Naive B cell (primary cell): Measurements from ENCODE around the gene TCF25. TPM values are rescaled to one million over a fixed set of nuclear protein-coding genes. Genes with fewer than 3 reads are reported as not detected.

Source experiments
- ATAC-seq, 2 donors: fragments of 150-1000 bp; cut with Tn5 transposase; 2 replicates each; pipeline ENCODE4 v1.10.0; 2021; ENCODE audit warnings: low read depth in 2 of 2, mild to moderate bottlenecking in 2 of 2, moderate library complexity in 2 of 2
- DNase-seq: peaks from one replicate; pipeline ENCODE4 v3.0.0; 2022
- H3K27ac Mint-ChIP-seq, 6 donors: one replicate each; pipeline ENCODE4 v1.8.0; 2020 to 2022; ENCODE audit warnings: mild to moderate bottlenecking in 6 of 6, mixed read lengths in 6 of 6, moderate library complexity in 5 of 6, inconsistent platforms in 2 of 6
- H3K27me3 Mint-ChIP-seq, 3 donors: one replicate each; pipeline ENCODE4 v1.8.0; 2021 to 2022; ENCODE audit warnings: mixed read lengths in 3 of 3, mild to moderate bottlenecking in 1 of 3
- H3K36me3 Mint-ChIP-seq, 2 donors: one replicate each; pipeline ENCODE4 v1.8.0; 2020 to 2022; ENCODE audit warnings: mixed read lengths in 2 of 2, inconsistent platforms in 1 of 2, mild to moderate bottlenecking in 1 of 2
- H3K4me1 Mint-ChIP-seq, 3 donors: one replicate each; pipeline ENCODE4 v1.8.0; 2020 to 2022; ENCODE audit warnings: mixed read lengths in 3 of 3, inconsistent platforms in 1 of 3, mild to moderate bottlenecking in 1 of 3, moderate library complexity in 1 of 3
- H3K4me3 Mint-ChIP-seq, 8 donors: one replicate each; pipeline ENCODE4 v1.8.0; 2020 to 2022; ENCODE audit warnings: mild to moderate bottlenecking in 8 of 8, mixed read lengths in 8 of 8, moderate library complexity in 8 of 8, inconsistent platforms in 2 of 8
- H3K9me3 Mint-ChIP-seq, 7 donors: one replicate each; pipeline ENCODE4 v1.8.0; 2020 to 2022; ENCODE audit warnings: mixed read lengths in 7 of 7, mild to moderate bottlenecking in 5 of 7, inconsistent platforms in 2 of 7, moderate library complexity in 1 of 7
- polyA plus RNA-seq, 6 donors: library from polyadenylated mRNA; unstranded; fragments of 300-500 nt; fragmentation: Illumina TruSeq; gene quantifications; one replicate each; pipeline ENCODE4 v1.2.3, GENCODE V29; 2021; ENCODE audit warnings: low read depth in 6 of 6

TCF25 gene
- polyA plus RNA-seq, 6 donors from 2014 or later = 88.4 to 135 (median 108) TPM

DNA sequence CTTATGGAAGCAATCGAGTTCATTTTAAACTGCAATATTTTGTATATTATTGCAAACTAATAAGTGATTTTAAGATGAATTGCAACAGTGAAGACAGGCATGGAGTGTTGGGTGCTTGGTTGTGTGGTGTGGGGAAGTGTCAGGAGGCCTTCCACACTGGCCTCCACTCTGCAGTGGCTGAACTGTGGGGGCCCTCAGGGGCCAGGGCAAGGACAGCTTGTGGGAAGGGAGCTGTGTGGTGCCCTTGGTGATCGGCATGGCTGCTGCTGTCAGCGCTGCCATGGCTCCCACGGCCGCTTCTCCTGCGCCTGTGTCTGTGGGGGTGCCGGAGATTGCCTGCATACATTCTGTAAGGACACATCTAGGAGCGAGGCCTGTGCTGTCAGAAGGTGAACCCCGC, 19.2 kb downstream of the TCF25 start:
- Mint-ChIP-seq H3K27ac (peak overlapping the region in 2 of 6 donors; percentile 20 to 38), H3K27me3 (no peaks in the 10 kb centered on the region), H3K9me3 (no peaks in the 10 kb centered on the region), H3K4me3 (no peak overlapping the region), H3K4me1 (peaks cover 0 to 5% (median 4%) of the 10 kb centered on the region in 3 donors), H3K36me3 (peaks cover 0 to 4% of the 10 kb centered on the region in 2 donors)
- ATAC-seq (no peak), DNase-seq (no peak)

DNA sequence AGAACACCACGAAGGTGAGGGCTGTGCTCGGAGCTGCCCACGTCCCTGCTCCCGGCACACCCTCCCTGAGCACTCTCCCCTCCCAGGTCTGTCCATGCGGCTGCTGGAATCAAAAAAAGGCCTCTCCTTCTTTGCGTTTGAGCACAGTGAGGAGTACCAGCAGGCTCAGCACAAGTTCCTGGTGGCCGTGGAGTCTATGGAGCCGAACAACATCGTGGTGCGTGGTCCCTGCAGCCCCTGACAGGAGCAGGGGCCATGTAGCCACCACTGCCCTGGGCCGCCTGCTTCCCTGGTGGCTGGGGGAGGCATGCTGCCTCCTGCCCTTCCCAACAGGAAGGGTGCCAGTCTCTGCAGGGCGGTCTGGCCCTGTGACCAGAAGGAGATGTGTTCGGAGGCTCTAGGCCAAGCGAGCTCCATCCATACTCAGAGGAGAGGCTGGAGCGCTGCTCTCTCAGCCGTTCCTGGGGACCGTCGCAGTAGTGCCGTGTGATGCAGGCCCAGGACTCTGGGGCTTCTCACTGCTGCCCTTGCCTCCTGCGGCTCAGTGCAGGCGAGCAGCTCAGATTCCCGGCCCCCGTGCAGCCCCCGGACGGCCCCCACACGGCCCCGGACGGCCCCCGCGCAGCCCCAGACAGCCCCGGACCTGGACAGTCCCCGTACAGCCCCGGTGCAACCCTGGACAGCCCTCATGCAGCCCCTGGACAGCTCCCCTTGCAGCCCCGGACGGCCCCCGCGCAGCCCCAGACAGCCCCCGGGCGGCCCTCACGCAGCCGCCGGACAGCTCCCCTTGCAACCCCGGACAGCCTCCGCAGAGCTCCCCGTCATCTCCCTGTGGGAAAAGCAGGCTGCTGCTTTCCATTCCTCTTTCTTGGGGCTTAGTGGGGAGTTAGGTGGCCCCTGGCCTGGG, 20.5 kb downstream of the TCF25 start:
- ATAC-seq = peak in 1 of 2 donors; percentile 20
- H3K27ac Mint-ChIP-seq = peak overlapping the region in 1 of 6 donors; percentile 18
- H3K4me1 Mint-ChIP-seq = peaks cover 0 to 6% (median 5%) of the 10 kb centered on the region in 3 donors

DNA sequence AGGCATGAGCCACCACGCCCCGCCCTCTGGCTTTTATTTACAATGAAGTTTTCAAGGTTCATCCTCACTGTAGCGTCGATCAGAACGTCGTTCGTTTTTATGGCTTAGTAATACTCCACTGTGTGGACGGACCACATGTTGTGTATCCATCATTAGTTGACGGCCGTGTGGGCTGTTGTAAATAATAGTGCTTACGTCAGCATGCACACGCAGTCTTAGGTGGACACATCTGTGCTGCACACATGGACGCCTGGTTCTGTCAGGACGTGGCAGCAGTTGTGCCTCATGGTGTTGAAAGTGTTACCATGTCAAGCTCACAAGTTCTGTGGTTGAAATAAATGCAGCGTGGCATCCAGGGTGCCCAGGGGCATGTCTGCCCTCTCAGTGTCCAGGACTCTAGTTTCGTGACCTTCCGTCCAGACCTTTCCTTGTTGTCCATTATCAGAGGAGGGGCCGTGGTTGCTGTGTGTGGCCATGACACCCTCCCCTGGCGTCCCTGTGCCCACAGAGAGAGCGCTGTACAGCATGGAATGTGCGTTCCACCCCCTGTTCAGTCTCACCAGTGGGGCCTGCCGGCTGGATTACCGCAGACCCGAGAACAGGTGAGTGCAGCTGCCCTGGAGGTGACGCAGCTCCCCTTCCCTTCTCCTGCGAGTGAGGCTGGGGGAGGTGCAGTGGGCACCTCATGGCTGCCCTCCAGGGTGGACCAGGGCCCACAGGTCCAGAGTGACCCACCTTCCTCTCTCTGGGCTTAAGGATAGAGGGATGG, 22.3 kb downstream of the TCF25 start:
- peaks cover 7 to 9% of the 10 kb centered on the region in 2 donors for H3K36me3 Mint-ChIP-seq
- ATAC-seq = no peak
- no peak overlapping the region for H3K4me3 Mint-ChIP-seq
- H3K9me3 Mint-ChIP-seq = no peaks in the 10 kb centered on the region
- no peaks in the 10 kb centered on the region for H3K27me3 Mint-ChIP-seq
- peaks cover 0 to 7% (median 0%) of the 10 kb centered on the region in 3 donors for H3K4me1 Mint-ChIP-seq
- no peak overlapping the region for H3K27ac Mint-ChIP-seq
- DNase-seq = no peak

More for the DNA sequence above, 20.5 kb downstream of the TCF25 start:
- Mint-ChIP-seq H3K27me3 (no peaks in the 10 kb centered on the region), H3K9me3 (no peaks in the 10 kb centered on the region), H3K36me3 (peaks cover 6 to 7% of the 10 kb centered on the region in 2 donors), H3K4me3 (no peak overlapping the region)
- DNase-seq = no peak

DNA sequence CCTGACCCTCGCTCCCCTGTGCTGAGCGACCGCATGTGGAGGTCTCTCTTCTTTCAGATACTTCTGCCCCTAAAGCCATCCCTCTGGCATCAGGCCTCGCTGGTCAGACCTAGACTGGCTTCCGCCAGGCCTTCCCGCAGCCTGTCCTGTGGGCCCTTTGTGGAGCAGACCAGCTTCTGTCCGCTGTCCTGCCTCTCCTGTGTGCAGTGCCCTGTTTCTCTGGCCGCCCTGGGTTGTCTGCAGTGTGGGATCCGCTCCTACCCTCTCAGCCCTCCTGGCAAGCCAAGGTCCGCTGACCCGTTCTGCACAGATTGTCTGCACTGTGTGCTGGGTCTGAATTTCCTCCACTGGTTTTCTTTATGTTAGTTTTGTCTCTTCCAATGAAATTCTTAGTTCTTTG, 23.8 kb downstream of the TCF25 start:
- Mint-ChIP-seq H3K4me1 (peaks cover 0 to 3% (median 0%) of the 10 kb centered on the region in 3 donors), H3K4me3 (no peak overlapping the region), H3K9me3 (no peaks in the 10 kb centered on the region), H3K36me3 (peaks cover 7 to 9% of the 10 kb centered on the region in 2 donors), H3K27ac (no peak overlapping the region), H3K27me3 (no peaks in the 10 kb centered on the region)
- ATAC-seq (no peak), DNase-seq (no peak)

DNA sequence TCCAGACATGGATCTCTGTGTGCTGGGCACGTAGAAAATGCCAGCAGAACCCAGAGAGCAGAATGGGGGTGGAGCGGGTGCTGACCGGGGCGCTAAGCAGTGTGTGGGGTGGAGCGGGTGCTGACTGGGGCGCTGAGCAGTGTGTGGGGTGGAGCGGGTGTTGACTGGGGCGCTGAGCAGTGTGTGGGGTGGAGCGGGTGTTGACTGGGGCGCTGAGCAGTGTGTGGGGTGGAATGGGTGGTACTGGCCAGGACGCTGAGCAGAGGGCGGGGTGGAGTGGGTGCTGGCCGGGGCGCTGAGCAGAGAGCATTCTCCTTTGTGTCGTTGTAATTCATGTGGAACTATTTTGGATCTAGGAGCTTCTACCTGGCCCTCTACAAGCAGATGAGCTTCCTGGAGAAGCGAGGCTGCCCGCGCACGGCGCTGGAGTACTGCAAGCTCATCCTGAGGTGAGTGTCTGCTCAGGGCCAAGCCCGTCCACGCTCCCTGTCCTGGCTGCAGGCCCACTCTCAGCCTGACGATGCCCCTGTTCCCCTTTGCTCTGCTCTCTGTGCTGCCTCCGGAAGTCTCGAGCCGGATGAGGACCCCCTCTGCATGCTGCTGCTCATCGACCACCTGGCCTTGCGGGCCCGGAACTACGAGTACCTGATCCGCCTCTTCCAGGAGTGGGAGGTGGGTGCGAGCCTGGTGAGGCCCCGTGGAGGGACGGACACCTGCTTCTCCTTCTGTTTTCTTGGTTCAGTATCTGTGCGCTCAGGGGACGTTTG, 25.0 kb downstream of the TCF25 start:
- peaks cover 7 to 9% of the 10 kb centered on the region in 2 donors for H3K36me3 Mint-ChIP-seq
- H3K4me1 Mint-ChIP-seq = peaks cover 0 to 3% (median 0%) of the 10 kb centered on the region in 3 donors
- H3K27ac Mint-ChIP-seq = peak overlapping the region in 3 of 6 donors; percentile 75 to 87 (median 79)

DNA sequence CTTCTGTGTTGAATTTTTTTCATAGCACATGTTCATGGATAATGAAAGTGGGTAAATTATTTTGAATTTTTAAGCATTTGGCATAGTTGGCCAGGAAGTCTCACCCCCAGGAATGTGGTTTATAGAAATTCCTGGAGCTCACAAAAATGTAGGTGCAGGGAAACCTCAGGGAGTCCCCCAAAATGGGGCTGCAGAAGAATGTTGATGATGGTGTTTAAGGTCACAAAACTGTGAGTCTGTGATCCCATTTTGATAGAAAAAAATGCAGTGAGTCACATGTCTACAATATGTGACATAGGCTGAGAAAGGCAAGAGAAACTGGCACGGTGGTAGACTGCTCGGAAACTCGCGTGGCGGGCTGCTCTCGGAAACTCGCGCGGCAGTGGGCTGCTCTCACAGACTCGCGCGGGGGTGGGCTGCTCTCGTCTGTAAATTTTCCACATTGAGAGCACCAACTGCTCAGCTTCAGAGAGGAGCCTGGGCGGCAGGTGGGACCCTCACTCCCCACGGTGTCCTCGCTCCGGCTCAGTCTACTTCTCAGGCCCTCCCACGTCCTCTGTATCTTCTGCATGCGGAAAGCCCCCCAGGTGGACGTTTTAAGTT, 26.6 kb downstream of the TCF25 start:
- Mint-ChIP-seq H3K36me3 (peaks cover 7 to 9% of the 10 kb centered on the region in 2 donors), H3K9me3 (no peaks in the 10 kb centered on the region), H3K27ac (no peak overlapping the region), H3K27me3 (no peaks in the 10 kb centered on the region), H3K4me1 (peaks cover 0 to 3% (median 0%) of the 10 kb centered on the region in 3 donors), H3K4me3 (no peak overlapping the region)
- no peak for ATAC-seq
- DNase-seq = no peak

More for the DNA sequence above, 25.0 kb downstream of the TCF25 start:
- DNase-seq (no peak), ATAC-seq (no peak)
- no peaks in the 10 kb centered on the region for H3K27me3 Mint-ChIP-seq
- no peaks in the 10 kb centered on the region for H3K9me3 Mint-ChIP-seq
- no peak overlapping the region for H3K4me3 Mint-ChIP-seq

DNA sequence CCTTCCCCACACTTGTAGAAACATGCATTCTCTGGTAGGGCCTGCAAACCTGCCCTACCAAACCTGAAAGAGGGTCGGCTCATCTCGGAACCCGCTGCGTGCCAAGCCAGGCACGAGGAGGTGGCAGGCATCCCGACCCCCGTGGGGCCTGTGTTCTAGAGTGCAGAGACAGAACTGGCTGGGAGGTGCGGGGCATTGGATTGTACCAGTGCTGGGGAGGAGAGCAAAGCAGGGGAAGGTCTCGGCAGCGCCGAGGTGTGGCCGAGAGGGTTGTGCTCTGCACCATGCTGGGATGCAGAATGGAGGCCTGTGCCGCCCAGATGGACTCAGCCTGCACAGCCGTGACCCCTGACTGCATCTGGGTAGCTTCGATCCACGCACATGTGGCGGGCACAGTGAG, 27.5 kb downstream of the TCF25 start:
- Mint-ChIP-seq H3K27ac (no peak overlapping the region), H3K4me3 (no peak overlapping the region), H3K4me1 (peaks cover 0 to 3% (median 0%) of the 10 kb centered on the region in 3 donors), H3K36me3 (peaks cover 7 to 9% of the 10 kb centered on the region in 2 donors), H3K9me3 (no peaks in the 10 kb centered on the region), H3K27me3 (no peaks in the 10 kb centered on the region)
- DNase-seq (no peak), ATAC-seq (no peak)

DNA sequence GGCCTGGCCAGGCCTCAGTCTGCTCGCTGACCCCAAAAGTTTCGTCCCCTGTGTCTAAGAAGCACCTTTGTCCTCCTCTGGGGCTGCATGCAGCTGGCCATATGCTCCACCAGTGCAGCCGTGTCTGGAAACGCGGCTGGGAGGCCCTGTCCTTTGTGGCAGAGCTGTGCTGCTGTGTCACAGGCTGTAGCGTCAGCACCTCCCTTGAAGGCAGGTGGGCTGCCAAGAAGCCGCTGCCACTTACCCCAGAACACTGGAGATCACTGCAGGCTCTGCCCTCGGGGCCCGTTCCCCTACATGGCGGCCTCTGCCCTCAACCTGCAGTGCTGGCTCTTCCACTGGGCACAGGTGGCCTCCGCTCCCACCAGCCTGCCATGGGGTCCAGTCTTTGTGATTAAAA, 29.6 kb downstream of the TCF25 start:
- H3K27me3 Mint-ChIP-seq = no peaks in the 10 kb centered on the region
- no peak for ATAC-seq
- no peak overlapping the region for H3K27ac Mint-ChIP-seq
- peaks cover 7 to 9% of the 10 kb centered on the region in 2 donors for H3K36me3 Mint-ChIP-seq
- no peak for DNase-seq
- peaks cover 0 to 3% (median 0%) of the 10 kb centered on the region in 3 donors for H3K4me1 Mint-ChIP-seq
- no peak overlapping the region for H3K4me3 Mint-ChIP-seq
- no peaks in the 10 kb centered on the region for H3K9me3 Mint-ChIP-seq

DNA sequence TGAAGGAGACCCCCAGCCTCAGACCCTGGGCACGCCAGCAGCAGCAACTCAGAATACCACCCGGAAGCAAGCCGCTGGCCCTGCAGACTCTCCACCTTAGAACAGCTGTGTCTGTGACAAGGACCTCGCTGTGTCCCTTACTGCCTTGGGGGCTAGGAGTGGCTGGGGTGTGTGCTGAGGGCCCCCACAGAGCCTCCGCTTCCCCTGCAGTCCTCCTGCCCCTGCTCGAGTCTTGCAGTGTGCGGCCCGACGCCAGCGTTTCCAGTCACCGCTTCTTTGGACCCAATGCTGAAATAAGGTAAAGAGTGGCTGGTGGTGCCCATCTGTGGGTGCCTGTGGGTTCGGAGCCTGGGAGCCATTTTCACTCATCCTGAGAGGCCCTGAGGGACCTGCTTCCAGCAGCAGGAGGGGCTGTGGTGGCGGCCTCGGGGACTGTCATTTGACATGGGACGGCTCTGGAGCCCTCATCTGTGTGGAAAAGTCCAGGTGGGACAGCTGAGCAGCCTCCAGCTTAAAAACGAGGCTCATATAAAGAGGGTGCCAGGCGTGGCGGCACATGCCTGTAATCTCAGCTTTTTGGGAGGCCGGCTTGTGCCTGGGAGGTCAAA, 30.6 kb downstream of the TCF25 start:
- peaks cover 1 to 3% of the 10 kb centered on the region in 2 donors for H3K36me3 Mint-ChIP-seq
- no peak for DNase-seq
- no peaks in the 10 kb centered on the region for H3K27me3 Mint-ChIP-seq
- peaks cover 0 to 4% (median 3%) of the 10 kb centered on the region in 3 donors for H3K4me1 Mint-ChIP-seq
- H3K9me3 Mint-ChIP-seq = no peaks in the 10 kb centered on the region
- no peak overlapping the region for H3K4me3 Mint-ChIP-seq
- no peak overlapping the region for H3K27ac Mint-ChIP-seq
- no peak for ATAC-seq

DNA sequence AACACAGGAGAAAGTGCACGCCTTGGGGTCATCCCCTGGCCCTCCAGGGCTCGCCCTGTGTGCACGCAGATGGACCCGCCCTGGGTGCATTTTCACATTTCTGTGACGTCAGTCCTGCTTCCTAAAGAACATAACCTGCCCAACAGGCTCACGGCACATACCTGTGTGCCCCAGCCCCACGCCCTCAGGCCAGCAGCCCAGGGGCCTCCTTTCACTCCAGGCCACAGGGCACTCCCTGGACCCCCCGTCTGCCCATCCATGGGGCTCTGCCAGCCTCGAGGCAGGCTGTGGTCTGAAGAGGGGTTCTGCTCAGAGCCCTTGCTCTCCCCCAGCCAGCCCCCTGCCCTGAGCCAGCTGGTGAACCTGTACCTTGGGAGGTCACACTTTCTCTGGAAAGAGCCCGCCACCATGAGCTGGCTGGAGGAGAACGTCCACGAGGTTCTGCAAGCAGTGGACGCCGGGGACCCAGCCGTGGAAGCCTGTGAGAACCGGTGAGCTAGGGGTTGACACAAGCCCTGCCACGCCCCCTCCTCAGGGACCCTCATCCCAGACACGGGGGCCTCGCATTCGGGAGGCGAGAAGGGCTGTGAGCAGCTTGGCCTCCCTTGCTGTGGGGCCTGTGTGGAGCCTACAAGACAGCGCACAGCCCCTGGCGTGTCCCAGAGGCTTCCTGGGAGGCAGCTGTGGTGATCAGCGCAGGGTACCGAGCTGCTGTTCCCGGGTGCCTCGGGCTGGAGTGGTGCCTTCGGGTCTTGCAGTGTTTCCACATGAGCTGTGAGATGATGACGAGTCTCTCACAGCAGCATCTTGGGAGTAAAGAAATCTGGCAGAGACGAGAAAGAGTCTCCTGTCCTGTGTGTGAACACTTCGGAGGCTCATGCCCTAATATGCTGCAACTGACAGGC, 31.5 kb downstream of the TCF25 start:
- no peak for DNase-seq
- no peaks in the 10 kb centered on the region for H3K27me3 Mint-ChIP-seq
- H3K4me1 Mint-ChIP-seq = peaks cover 0 to 9% (median 7%) of the 10 kb centered on the region in 3 donors
- ATAC-seq = no peak
- H3K9me3 Mint-ChIP-seq = no peaks in the 10 kb centered on the region
- H3K27ac Mint-ChIP-seq = peak overlapping the region in 1 of 6 donors; percentile 60
- H3K4me3 Mint-ChIP-seq = no peak overlapping the region
- no peaks in the 10 kb centered on the region for H3K36me3 Mint-ChIP-seq

DNA sequence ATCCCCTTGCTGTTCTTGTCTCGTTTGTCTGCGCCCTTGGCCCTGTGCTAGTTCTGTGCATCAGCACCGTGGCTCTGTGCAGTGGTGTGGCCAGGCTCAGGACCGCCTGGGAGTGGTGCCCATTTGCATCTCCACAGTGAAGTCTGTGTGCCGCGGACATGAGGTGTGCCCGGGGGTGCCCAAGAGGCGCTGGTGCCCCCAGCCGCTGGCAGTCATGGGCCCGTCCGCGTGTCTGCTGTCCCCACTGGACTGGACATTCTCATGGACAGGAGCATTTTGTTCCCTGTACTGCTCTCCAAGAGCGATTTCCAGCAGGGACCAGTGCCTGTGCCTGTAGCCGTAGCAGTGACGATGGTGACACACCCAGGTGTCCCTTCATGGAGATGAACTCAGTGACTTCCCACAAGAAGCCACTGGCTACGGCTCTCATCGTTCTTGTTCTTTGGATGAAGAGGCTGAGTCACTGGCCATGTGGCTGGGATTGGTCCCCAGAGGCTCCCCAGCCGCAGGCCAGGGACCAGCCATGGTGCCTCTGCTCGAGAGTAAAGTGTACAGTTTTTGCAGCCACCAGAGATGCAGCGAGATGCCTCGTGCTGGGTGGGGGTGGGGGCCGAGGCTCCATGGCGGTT, 32.2 kb downstream of the TCF25 start:
- Mint-ChIP-seq H3K4me1 (peaks cover 0 to 14% (median 13%) of the 10 kb centered on the region in 3 donors), H3K4me3 (no peak overlapping the region), H3K9me3 (no peaks in the 10 kb centered on the region), H3K36me3 (no peaks in the 10 kb centered on the region), H3K27ac (peak overlapping the region in 2 of 6 donors; percentile 49 to 60), H3K27me3 (no peaks in the 10 kb centered on the region)
- ATAC-seq = no peak
- no peak for DNase-seq
